K562 (cell line): ENCODE measurements around the gene CERS2. TPM values are rescaled to one million over a fixed set of nuclear protein-coding genes. Genes with fewer than 3 reads are reported as not detected.

Experiments used
- ARID1B ChIP-seq: fragments of 450-650 bp; IDR thresholded peaks from 2 replicates; pipeline ENCODE4 v1.6.1; 2016; ENCODE audit warnings: antibody characterized with exemption, mild to moderate bottlenecking, inconsistent platforms
- CREBBP ChIP-seq: IDR thresholded peaks from one replicate; pipeline ENCODE4 v1.6.1; 2012; ENCODE audit warnings: low read depth, mild to moderate bottlenecking, control low read depth, inconsistent platforms, low read length
- CSDE1 ChIP-seq, 2 experiments: fragments of 450-650 bp; IDR thresholded peaks; 2 replicates each; pipeline ENCODE4 v1.6.1; 2016; ENCODE audit warnings: mild to moderate bottlenecking in 1 of 2
- CXXC5 ChIP-seq: fragments of 250-450 bp; sonication (Bioruptor Pico); IDR thresholded peaks from 2 replicates; pipeline ENCODE4 v1.8.0; 2022; ENCODE audit warnings: inconsistent platforms, mild to moderate bottlenecking, moderate library complexity
- JUND ChIP-seq, 2 experiments: IDR thresholded peaks; 2 replicates in 1 of 2; 3 replicates in 1 of 2; pipeline ENCODE4 v1.6.1; 2011; ENCODE audit warnings: borderline replicate concordance in 2 of 2, low read depth in 2 of 2, low read length in 2 of 2, improper control_type of control experiment in 1 of 2, missing biosample characterization in 1 of 2, missing genetic modification characterization in 1 of 2, missing genetic modification reagents in 1 of 2
- TCF3 ChIP-seq: sonication (generic); formaldehyde crosslinking; IDR thresholded peaks from 2 replicates; pipeline ENCODE4 v1.4.0; 2020; ENCODE audit warnings: mild to moderate bottlenecking, missing genetic modification reagents
- ZBED1 ChIP-seq: IDR thresholded peaks from 2 replicates; pipeline ENCODE4 v1.6.1; 2014
- polyA plus RNA-seq, 8 experiments: library from polyadenylated mRNA; depleted of rRNA in 4 of 8; stranded (reverse) in 5 of 8; unstranded in 3 of 8; fragments of >200 nt; fragmentation: Nextera tagmentation in 2 of 8; fragmentation: Illumina TruSeq in 1 of 8; extraction: Ambion mirVana in 2 of 8; extraction: Trizol in 1 of 8; gene quantifications; 2 replicates each; pipeline versions ENCODE4 v1.2.1 to v1.2.3, GENCODE V29; 2011 to 2014; ENCODE audit warnings: inconsistent platforms in 1 of 8, missing spikeins in 1 of 8
- total RNA-seq, 7 experiments: library from RNA; depleted of rRNA in 6 of 7; stranded (reverse); fragments of >200 nt in 6 of 7; fragmentation: Illumina TruSeq in 2 of 7; extraction: Trizol in 2 of 7; gene quantifications; 2 replicates each; pipeline versions ENCODE4 v1.2.1 to v1.2.3, GENCODE V29; 2011 to 2021; ENCODE audit warnings: low replicate concordance in 1 of 7
- TF ChIP-seq, protein P1 (sequence below): fragments of 450-650 bp; IDR thresholded peaks from 2 replicates; pipeline ENCODE4 v1.6.1; 2014; ENCODE audit warnings: low read depth, mild to moderate bottlenecking, moderate library complexity, borderline replicate concordance
- TF ChIP-seq, protein P2 (sequence below): fragments of 250-450 bp; sonication (Bioruptor Pico); IDR thresholded peaks from 2 replicates; pipeline ENCODE4 v1.5.0; 2021
- TF ChIP-seq, protein P3 (sequence below), 2 experiments: fragments of 450-650 bp; conservative IDR thresholded peaks; 2 replicates each; pipeline ENCODE4 v1.6.1; 2017; ENCODE audit warnings: mild to moderate bottlenecking in 2 of 2, moderate library complexity in 2 of 2
- TF ChIP-seq, protein P4 (sequence below), 2 experiments: fragments of 450-650 bp; formaldehyde crosslinking in 1 of 2; IDR thresholded peaks; 2 replicates each; pipeline versions ENCODE4 v1.4.0 to v1.6.1; 2014 to 2020; ENCODE audit warnings: mild to moderate bottlenecking in 2 of 2, borderline replicate concordance in 1 of 2, low read depth in 1 of 2
- TF ChIP-seq, protein P5 (sequence below), 3 experiments: IDR thresholded peaks in 2 of 3; conservative IDR thresholded peaks in 1 of 3; 2 replicates each; pipeline ENCODE4 v1.5.1; 2011 to 2012; ENCODE audit warnings: low read length in 3 of 3, mild to moderate bottlenecking in 3 of 3, control low read depth in 2 of 3, improper control_type of control experiment in 1 of 3, inconsistent platforms in 1 of 3, low read depth in 1 of 3, mixed read lengths in 1 of 3, moderate library complexity in 1 of 3; ENCODE audit not compliant: insufficient read depth in 2 of 3

CERS2 gene
- total and polyA plus RNA-seq, 9 of the 15 experiments (the other 6 are each of a cell fraction or from before 2014, with no cell fraction given), result 23.4 to 295 (median 132) TPM

DNA sequence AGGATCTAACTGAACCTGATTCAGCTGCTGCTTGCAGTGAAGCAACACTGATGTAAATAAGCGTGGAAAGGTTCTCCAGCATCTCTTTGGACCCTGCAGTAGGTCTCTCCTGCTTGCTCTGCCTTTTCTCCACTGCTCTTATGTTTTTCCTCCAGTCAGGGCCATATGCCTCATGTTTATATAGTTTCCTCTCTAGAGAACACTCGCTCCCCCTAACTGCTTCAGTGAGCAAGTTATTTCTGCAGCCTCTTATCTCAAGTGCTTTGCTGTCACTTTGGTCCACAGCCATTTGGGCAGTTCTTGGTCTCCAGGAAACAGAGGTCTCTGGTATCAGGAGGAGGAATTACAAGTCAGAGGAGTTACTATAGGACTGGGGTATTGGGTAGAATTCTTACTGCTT is 38.9 kb upstream of the CERS2 start (continued):
- TF ChIP-seq, protein P1, sequence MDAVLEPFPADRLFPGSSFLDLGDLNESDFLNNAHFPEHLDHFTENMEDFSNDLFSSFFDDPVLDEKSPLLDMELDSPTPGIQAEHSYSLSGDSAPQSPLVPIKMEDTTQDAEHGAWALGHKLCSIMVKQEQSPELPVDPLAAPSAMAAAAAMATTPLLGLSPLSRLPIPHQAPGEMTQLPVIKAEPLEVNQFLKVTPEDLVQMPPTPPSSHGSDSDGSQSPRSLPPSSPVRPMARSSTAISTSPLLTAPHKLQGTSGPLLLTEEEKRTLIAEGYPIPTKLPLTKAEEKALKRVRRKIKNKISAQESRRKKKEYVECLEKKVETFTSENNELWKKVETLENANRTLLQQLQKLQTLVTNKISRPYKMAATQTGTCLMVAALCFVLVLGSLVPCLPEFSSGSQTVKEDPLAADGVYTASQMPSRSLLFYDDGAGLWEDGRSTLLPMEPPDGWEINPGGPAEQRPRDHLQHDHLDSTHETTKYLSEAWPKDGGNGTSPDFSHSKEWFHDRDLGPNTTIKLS, result 0 out of 2 replicates have a peak, but pooled peaks have one; percentile 37
- TF ChIP-seq ARID1B, result peak; percentile 48; the same call in 1 of the 2 replicates
- 0 out of 2 replicates have a peak, but pooled peaks have one; percentile 7 for TF ChIP-seq CXXC5
- TF ChIP-seq, protein P2, sequence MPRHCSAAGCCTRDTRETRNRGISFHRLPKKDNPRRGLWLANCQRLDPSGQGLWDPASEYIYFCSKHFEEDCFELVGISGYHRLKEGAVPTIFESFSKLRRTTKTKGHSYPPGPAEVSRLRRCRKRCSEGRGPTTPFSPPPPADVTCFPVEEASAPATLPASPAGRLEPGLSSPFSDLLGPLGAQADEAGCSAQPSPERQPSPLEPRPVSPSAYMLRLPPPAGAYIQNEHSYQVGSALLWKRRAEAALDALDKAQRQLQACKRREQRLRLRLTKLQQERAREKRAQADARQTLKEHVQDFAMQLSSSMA (CRISPR knock-in tag), result no peak
- TF ChIP-seq CREBBP, result no peak
- peak; percentile 42; the same call in 1 of the 2 replicates for TF ChIP-seq JUND (IDR thresholded peaks at IDR 0.05; ENCODE audit: borderline replicate concordance, low read depth, low read length)
- TF ChIP-seq JUND (tag; IDR thresholded peaks at IDR 0.05; ENCODE audit: borderline replicate concordance, low read depth, low read length), result no peak; the same call in 2 of the 3 replicates
- TF ChIP-seq, protein P3, sequence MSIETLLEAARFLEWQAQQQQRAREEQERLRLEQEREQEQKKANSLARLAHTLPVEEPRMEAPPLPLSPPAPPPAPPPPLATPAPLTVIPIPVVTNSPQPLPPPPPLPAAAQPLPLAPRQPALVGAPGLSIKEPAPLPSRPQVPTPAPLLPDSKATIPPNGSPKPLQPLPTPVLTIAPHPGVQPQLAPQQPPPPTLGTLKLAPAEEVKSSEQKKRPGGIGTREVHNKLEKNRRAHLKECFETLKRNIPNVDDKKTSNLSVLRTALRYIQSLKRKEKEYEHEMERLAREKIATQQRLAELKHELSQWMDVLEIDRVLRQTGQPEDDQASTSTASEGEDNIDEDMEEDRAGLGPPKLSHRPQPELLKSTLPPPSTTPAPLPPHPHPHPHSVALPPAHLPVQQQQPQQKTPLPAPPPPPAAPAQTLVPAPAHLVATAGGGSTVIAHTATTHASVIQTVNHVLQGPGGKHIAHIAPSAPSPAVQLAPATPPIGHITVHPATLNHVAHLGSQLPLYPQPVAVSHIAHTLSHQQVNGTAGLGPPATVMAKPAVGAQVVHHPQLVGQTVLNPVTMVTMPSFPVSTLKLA (conservative IDR thresholded peaks at IDR 0.05), result peak; percentile 44 to 71; a peak in 3 of 4 replicates
- TF ChIP-seq, protein P4, sequence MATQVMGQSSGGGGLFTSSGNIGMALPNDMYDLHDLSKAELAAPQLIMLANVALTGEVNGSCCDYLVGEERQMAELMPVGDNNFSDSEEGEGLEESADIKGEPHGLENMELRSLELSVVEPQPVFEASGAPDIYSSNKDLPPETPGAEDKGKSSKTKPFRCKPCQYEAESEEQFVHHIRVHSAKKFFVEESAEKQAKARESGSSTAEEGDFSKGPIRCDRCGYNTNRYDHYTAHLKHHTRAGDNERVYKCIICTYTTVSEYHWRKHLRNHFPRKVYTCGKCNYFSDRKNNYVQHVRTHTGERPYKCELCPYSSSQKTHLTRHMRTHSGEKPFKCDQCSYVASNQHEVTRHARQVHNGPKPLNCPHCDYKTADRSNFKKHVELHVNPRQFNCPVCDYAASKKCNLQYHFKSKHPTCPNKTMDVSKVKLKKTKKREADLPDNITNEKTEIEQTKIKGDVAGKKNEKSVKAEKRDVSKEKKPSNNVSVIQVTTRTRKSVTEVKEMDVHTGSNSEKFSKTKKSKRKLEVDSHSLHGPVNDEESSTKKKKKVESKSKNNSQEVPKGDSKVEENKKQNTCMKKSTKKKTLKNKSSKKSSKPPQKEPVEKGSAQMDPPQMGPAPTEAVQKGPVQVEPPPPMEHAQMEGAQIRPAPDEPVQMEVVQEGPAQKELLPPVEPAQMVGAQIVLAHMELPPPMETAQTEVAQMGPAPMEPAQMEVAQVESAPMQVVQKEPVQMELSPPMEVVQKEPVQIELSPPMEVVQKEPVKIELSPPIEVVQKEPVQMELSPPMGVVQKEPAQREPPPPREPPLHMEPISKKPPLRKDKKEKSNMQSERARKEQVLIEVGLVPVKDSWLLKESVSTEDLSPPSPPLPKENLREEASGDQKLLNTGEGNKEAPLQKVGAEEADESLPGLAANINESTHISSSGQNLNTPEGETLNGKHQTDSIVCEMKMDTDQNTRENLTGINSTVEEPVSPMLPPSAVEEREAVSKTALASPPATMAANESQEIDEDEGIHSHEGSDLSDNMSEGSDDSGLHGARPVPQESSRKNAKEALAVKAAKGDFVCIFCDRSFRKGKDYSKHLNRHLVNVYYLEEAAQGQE (IDR thresholded peaks at IDR 0.05; ENCODE audit: borderline replicate concordance), result peak; percentile 26; the same call in 1 of the 2 replicates
- TF ChIP-seq, protein P4 (CRISPR knock-in tag; IDR thresholded peaks at IDR 0.05; ENCODE audit: low read depth), result no peak
- TF ChIP-seq, protein P5, sequence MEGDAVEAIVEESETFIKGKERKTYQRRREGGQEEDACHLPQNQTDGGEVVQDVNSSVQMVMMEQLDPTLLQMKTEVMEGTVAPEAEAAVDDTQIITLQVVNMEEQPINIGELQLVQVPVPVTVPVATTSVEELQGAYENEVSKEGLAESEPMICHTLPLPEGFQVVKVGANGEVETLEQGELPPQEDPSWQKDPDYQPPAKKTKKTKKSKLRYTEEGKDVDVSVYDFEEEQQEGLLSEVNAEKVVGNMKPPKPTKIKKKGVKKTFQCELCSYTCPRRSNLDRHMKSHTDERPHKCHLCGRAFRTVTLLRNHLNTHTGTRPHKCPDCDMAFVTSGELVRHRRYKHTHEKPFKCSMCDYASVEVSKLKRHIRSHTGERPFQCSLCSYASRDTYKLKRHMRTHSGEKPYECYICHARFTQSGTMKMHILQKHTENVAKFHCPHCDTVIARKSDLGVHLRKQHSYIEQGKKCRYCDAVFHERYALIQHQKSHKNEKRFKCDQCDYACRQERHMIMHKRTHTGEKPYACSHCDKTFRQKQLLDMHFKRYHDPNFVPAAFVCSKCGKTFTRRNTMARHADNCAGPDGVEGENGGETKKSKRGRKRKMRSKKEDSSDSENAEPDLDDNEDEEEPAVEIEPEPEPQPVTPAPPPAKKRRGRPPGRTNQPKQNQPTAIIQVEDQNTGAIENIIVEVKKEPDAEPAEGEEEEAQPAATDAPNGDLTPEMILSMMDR (IDR thresholded peaks at IDR 0.05 in 2 of 3, conservative IDR thresholded peaks at IDR 0.05 in 1 of 3; ENCODE audit: insufficient read depth in 2 of 3, low read depth in 1 of 3, low read length in 3 of 3), result peak in 2 of 3 experiments; percentile 26 to 51; a peak in 4 of 6 replicates
- no peak for TF ChIP-seq CSDE1 (IDR thresholded peaks at IDR 0.05)
- TF ChIP-seq TCF3 (CRISPR knock-in tag), result peak; percentile 32; the same call in 1 of the 2 replicates
- no peak for TF ChIP-seq ZBED1
- TF ChIP-seq, all 486 proteins: peak for 28
